ENCODE results near the gene AVP. TPM values are rescaled to one million over a fixed set of nuclear protein-coding genes. Genes with fewer than 3 reads are reported as not detected.

The AVP gene
- polyA plus RNA-seq, 2 of the 4 experiments (the other 2 are of a cell fraction) = not detected

- no peak for TF ChIP-seq ESRRA (IDR thresholded peaks at IDR 0.05; ENCODE audit: borderline replicate concordance, low read length)
- TF ChIP-seq CTCF (IDR thresholded peaks at IDR 0.05) = no peak
- no peak for TF ChIP-seq BHLHE40 (IDR thresholded peaks at IDR 0.05; ENCODE audit: low read depth, low read length)
- TF ChIP-seq HOXB5 (CRISPR knock-in tag; IDR thresholded peaks at IDR 0.05) = peak; percentile 36; the same call in 1 of the 2 replicates
- no peak for TF ChIP-seq TFCP2L1 (CRISPR knock-in tag; IDR thresholded peaks at IDR 0.05)
- TF ChIP-seq ZFP36 (IDR thresholded peaks at IDR 0.05; ENCODE audit: borderline replicate concordance, partially characterized antibody) = no peak
- TF ChIP-seq RNF2 (IDR thresholded peaks at IDR 0.05; ENCODE audit: borderline replicate concordance, low read depth) = no peak
- TF ChIP-seq HDAC2 (IDR thresholded peaks at IDR 0.05) = peak; percentile 77; the same call in 1 of the 2 replicates
- TF ChIP-seq FOXS1 (CRISPR knock-in tag; IDR thresholded peaks at IDR 0.05) = no peak
- TF ChIP-seq SMC3 (IDR thresholded peaks at IDR 0.05) = 0 out of 3 replicates have a peak, but pooled peaks have one; percentile 5
- TF ChIP-seq NPAS2 (CRISPR knock-in tag; IDR thresholded peaks at IDR 0.05; ENCODE audit: borderline replicate concordance) = no peak
- TF ChIP-seq NFE2L2 (conservative IDR thresholded peaks at IDR 0.05; ENCODE audit: low read length) = no peak
- peak; percentile 92 for TF ChIP-seq MAX (IDR thresholded peaks at IDR 0.05)
- TF ChIP-seq CBX8 (IDR thresholded peaks at IDR 0.05) = no peak
- TF ChIP-seq SREBF2 (IDR thresholded peaks at IDR 0.05) = no peak
- TF ChIP-seq REST (IDR thresholded peaks at IDR 0.05) = peak; percentile 17; the same call in 1 of the 2 replicates
- TF ChIP-seq MYC (IDR thresholded peaks at IDR 0.05; ENCODE audit: borderline replicate concordance, low read length) = peak; percentile 44; the same call in 1 of the 2 replicates
- no peak for TF ChIP-seq JUNB (IDR thresholded peaks at IDR 0.05)
- TF ChIP-seq CBX2 (IDR thresholded peaks at IDR 0.05; ENCODE audit: borderline replicate concordance, low read depth) = no peak
- peak; percentile 42; the same call in 1 of the 2 replicates for TF ChIP-seq KDM5A (IDR thresholded peaks at IDR 0.05)
- no peak for TF ChIP-seq EP300 (IDR thresholded peaks at IDR 0.05)
- no peak for TF ChIP-seq RCOR1 (IDR thresholded peaks at IDR 0.05; ENCODE audit: low read depth, low read length)
- TF ChIP-seq RAD21 (conservative IDR thresholded peaks at IDR 0.05 in 1 of 2, IDR thresholded peaks at IDR 0.05 in 1 of 2) = no peak
- TF ChIP-seq ELK1 (IDR thresholded peaks at IDR 0.05; ENCODE audit: low read depth, low read length) = no peak
- TF ChIP-seq EHMT2 (IDR thresholded peaks at IDR 0.05; ENCODE audit: low read depth) = no peak
- no peak for TF ChIP-seq HEYL (CRISPR knock-in tag; IDR thresholded peaks at IDR 0.05)
- peak; percentile 83 for TF ChIP-seq POLR2A (IDR thresholded peaks at IDR 0.05; ENCODE audit: low read length)
- no peak for TF ChIP-seq ATOH8 (CRISPR knock-in tag; IDR thresholded peaks at IDR 0.05; ENCODE audit: low read depth)
- no peak for TF ChIP-seq NR3C1 (IDR thresholded peaks at IDR 0.05)
- no peak for TF ChIP-seq CHD2 (IDR thresholded peaks at IDR 0.05; ENCODE audit: low read length, partially characterized antibody)
- no peak for TF ChIP-seq ZC3H11A (IDR thresholded peaks at IDR 0.05)
- no peak for TF ChIP-seq FOSL2 (IDR thresholded peaks at IDR 0.05)
- TF ChIP-seq FOSL2 (CRISPR knock-in tag; IDR thresholded peaks at IDR 0.05) = no peak
- TF ChIP-seq FOSB (CRISPR knock-in tag; IDR thresholded peaks at IDR 0.05) = no peak
- TF ChIP-seq EHF (CRISPR knock-in tag; IDR thresholded peaks at IDR 0.05) = no peak
- TF ChIP-seq RARB (CRISPR knock-in tag; IDR thresholded peaks at IDR 0.05) = no peak
- no peak for TF ChIP-seq RFX5 (IDR thresholded peaks at IDR 0.05)
These were observed 38.5 kb downstream of the AVP start, which contains the start of gene MRPS26 (continued) for GRCh38 chr20:3045816-3046676.

All from A549 (cell line).